ENCODE measurements around the gene SPRYD3. TPM values are rescaled to one million over a fixed set of nuclear protein-coding genes. Genes with fewer than 3 reads are reported as not detected.

SPRYD3 gene
- total RNA-seq, 4 donors from 2014 or later = 37.8 to 82.7 (median 58.9) TPM

DNA sequence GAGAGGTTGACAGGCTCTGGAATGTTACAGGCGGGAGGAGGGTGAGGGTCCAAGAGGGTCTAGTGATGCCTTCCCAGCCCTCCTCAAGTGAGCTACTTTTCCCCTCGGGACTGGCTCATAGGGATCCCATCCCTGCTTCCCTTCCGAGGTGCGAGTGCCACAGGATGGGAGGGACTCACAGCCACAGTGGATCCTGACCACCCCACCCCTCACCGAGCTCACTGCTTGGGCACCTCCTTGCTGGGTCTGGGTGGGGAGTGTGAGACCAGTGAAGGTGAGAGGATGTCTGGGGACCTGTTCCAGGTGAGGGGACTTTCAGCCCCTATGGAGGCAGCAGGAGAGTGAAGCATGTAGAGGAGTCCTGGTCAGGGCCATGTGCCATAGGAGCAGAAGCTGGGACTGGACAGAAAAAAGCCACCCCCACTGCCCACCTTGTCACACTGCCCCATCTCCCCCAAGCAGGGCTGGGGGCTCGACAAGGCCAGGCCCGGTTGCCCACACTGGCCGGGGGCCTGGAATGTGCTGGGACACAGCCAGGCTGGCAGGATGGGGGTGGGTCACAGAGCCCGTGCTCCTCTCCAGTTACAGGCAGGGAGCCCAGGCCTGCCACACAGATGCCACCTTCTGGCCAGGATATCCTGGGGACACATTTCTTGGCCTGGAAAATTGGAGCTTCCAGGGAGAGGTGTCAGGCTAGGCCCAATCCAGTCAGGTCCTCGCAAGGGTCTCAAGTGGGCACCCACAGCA, 31.0 kb downstream of the SPRYD3 start:
- Histone ChIP-seq H3K27ac (peak overlapping the region; percentile 98 to 100 (median 99)), H3K27me3 (no peaks in the 10 kb centered on the region), H3K36me3 (no peaks in the 10 kb centered on the region), H3K4me1 (peaks cover 61 to 80% of the 10 kb centered on the region in 2 donors), H3K4me3 (replicated peaks in 1 of 3) (peak overlapping the region; percentile 22 to 57 (median 34)), H3K9me3 (no peaks in the 10 kb centered on the region)
- DNase-seq = peak; percentile 94 to 95
- 7 to 8% methylated on average over 2 to 7 of the region's 10 CpGs for WGBS, 2 donors
- TF ChIP-seq, protein P1, sequence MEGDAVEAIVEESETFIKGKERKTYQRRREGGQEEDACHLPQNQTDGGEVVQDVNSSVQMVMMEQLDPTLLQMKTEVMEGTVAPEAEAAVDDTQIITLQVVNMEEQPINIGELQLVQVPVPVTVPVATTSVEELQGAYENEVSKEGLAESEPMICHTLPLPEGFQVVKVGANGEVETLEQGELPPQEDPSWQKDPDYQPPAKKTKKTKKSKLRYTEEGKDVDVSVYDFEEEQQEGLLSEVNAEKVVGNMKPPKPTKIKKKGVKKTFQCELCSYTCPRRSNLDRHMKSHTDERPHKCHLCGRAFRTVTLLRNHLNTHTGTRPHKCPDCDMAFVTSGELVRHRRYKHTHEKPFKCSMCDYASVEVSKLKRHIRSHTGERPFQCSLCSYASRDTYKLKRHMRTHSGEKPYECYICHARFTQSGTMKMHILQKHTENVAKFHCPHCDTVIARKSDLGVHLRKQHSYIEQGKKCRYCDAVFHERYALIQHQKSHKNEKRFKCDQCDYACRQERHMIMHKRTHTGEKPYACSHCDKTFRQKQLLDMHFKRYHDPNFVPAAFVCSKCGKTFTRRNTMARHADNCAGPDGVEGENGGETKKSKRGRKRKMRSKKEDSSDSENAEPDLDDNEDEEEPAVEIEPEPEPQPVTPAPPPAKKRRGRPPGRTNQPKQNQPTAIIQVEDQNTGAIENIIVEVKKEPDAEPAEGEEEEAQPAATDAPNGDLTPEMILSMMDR (IDR thresholded peaks at IDR 0.05) = peak in 4 of 6 experiments; percentile 27 to 50 (median 49)
- peak in 1 of 2 donors; percentile 37 for TF ChIP-seq POLR2A (IDR thresholded peaks at IDR 0.05)
- intact Hi-C loops (cut with DNase I) = no loop called here

DNA sequence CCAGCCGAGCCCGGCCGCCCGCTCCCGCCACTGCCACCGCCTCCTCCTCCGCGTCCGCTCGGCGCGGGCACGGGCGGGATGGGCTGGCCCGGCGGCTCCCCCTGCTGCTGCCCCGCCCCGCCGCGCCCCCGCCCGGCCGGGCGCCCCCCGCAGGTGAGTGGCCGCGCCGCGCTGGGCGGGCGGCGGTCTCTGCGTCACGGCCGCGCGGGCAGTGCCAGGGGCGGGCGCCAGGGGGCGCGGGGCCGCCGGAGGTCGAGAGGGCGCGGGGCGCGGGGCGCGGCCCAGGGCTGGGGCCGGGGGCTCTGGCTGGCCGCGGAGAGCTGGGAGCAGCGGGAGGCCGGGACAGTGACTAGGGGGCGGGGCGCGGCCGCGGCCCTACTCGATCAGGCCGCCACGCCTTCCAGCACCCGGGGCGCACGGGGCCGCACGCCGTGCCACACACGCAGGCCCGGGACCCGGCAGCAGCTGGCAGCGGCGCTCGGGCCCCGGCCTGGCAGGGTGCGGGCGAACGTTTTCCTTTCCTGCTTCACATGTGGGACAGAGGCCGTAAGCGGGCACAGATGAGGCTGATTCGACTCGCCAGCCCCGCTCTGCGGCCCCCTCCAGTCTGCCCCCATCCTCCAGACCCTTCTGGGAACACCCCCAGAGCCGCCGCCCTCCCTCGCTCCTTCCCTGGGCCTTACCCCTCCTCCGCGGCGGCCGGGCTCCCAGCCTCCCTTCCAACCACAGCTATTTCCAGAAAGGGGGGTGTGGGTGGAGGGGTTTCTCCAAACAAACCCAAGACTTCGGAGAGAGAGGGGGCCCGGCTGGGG, 31.8 kb downstream of the SPRYD3 start:
- peak; percentile 78 to 84 for DNase-seq
- H3K36me3 ChIP-seq = no peaks in the 10 kb centered on the region
- TF ChIP-seq, protein P1 (IDR thresholded peaks at IDR 0.05) = peak in 3 of 6 experiments; percentile 47 to 58 (median 54)
- peak; percentile 50 to 64 for TF ChIP-seq POLR2A (IDR thresholded peaks at IDR 0.05)
- H3K4me1 ChIP-seq = peaks cover 54 to 72% of the 10 kb centered on the region in 2 donors
- no peaks in the 10 kb centered on the region for H3K27me3 ChIP-seq
- H3K27ac ChIP-seq = peak overlapping the region; percentile 98 to 100 (median 99)
- WGBS, 2 donors = 0 to 1% methylated on average over 9 to 15 of the region's 94 CpGs
- intact Hi-C loops (cut with DNase I) = no loop called here
- H3K9me3 ChIP-seq = no peaks in the 10 kb centered on the region
- H3K4me3 ChIP-seq (replicated peaks in 1 of 3) = peak overlapping the region; percentile 22 to 57 (median 34)

DNA sequence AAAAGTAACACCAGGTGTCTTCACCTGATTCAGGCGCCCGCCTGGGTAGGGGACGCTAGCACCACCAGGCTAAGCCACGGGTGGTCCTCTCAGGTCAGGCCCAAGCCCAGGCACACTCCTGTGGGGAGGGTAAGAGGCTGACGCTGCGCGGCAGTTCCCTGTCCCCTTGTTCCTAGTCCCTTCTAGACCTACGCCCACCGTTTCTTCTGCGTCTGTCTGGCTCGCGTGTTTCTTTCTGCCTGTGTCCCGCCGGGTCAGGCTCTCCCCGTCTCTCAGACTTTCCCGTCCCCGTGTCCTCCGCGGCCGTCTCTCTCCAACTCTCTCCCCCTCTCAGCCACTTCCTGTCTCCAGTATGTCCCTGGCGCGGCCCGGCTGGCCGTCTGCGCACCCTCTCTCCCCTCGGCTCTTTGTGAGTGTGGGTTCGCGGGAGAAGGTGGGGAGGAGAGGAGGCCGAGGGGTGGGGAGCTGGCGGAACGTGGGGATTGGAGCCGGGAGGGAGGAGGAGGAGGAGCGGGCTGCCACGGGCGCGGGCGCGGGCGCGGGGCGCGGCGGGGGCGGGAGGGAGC, 32.5 kb downstream of the SPRYD3 start:
- H3K4me3 ChIP-seq (replicated peaks in 1 of 3) = peak overlapping the region; percentile 16 to 68 (median 68)
- peaks cover 47 to 65% of the 10 kb centered on the region in 2 donors for H3K4me1 ChIP-seq
- TF ChIP-seq, protein P1 (IDR thresholded peaks at IDR 0.05) = no peak
- peak; percentile 69 to 91 for TF ChIP-seq POLR2A (IDR thresholded peaks at IDR 0.05)
- no peaks in the 10 kb centered on the region for H3K36me3 ChIP-seq
- peak; percentile 90 to 94 for DNase-seq
- peak overlapping the region; percentile 85 to 98 (median 98) for H3K27ac ChIP-seq
- H3K9me3 ChIP-seq = no peaks in the 10 kb centered on the region
- 0% methylated on average over 31 to 32 of the region's 44 CpGs for WGBS, 2 donors
- no peaks in the 10 kb centered on the region for H3K27me3 ChIP-seq
- intact Hi-C loops (cut with DNase I) = no loop called here

DNA sequence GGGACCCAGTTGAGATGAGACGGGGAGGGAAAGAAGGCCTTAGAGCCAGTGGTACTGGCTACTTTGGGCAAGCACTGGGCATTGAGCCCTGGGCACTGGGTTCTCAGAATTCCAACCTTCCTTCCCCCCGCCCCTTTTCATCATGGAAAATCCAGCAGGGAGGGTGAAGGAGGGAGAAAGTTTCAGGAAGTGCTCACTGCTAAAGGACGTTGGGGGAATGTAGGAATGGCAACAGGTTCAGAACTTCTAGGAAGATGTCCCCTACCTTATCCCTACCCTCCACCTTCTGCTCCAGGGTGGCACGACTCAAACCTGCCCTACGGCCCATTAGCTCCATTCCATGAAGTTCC, 33.5 kb downstream of the SPRYD3 start:
- Histone ChIP-seq H3K9me3 (no peaks in the 10 kb centered on the region), H3K4me1 (peaks cover 37 to 54% of the 10 kb centered on the region in 2 donors), H3K4me3 (replicated peaks in 1 of 3) (peak overlapping the region in 1 of 3 donors; percentile 68), H3K27ac (peak overlapping the region; percentile 85 to 98 (median 98)), H3K36me3 (no peaks in the 10 kb centered on the region), H3K27me3 (no peaks in the 10 kb centered on the region)
- TF ChIP-seq, protein P1 (IDR thresholded peaks at IDR 0.05) = no peak
- TF ChIP-seq POLR2A (IDR thresholded peaks at IDR 0.05) = peak in 1 of 2 donors; percentile 12
- DNase-seq = no peak
- 42 to 61% methylated on average over 5 of the region's 5 CpGs for WGBS, 2 donors
- intact Hi-C loops (cut with DNase I) = no loop called here
